Esophagus muscularis mucosa (tissue), 4 donors: ENCODE data around the gene CALML6.

Experiments used
- EP300 ChIP-seq: sonication (generic); formaldehyde crosslinking; IDR thresholded peaks from one replicate; pipeline ENCODE4 v1.6.1; 2017; ENCODE audit warnings: antibody characterized with exemption
- POLR2A ChIP-seq: fragments of 450-650 bp; IDR thresholded peaks from one replicate; pipeline ENCODE4 v1.6.1; 2017; ENCODE audit warnings: antibody characterized with exemption, moderate library complexity, mild to moderate bottlenecking, low read depth
- TF ChIP-seq, protein P1 (sequence below), 3 experiments: fragments of 200-600 bp in 2 of 3; fragments of 450-650 bp in 1 of 3; sonication (generic) in 2 of 3; IDR thresholded peaks; one replicate each; pipeline ENCODE4 v1.5.1; 2017 to 2019; ENCODE audit warnings: antibody characterized with exemption in 3 of 3, mild to moderate bottlenecking in 2 of 3, moderate library complexity in 1 of 3

DNA sequence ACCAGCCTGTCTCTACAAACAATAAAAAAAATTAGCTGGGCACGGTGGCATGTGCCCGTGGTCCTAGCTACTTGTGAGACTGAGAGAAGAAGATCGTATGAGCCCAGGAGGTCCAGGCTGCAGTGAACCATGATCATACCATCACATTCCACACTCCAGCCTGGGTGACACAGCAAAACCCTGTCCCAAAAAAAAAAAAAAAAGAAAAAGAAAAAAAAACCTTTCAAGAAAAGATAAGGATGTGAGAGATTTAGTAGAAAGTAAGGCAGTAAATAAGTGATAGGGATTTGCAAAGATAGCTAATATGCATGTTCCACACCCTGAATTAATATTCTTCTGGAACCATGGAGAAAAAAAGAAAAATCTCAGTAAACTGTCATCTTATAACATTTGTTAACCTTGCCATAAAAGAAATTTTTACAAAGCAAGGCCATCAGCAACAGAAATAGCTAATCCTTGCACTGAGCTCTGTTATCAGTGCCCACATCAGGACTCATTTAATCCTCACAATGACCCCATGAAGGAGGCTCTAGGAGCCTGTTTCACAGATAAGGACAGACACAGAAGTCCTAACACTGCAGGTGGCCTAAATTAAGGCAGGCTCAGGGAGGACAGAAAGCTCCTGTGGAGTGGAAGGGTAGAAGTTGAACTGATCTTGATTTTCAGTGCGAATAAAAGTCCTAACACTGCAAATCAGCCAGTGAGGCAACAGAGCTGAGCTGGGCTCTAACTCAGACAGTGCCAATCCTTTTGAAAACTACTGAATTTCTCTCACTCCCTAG, 31.8 kb upstream of the CALML6 start:
- TF ChIP-seq, protein P1, sequence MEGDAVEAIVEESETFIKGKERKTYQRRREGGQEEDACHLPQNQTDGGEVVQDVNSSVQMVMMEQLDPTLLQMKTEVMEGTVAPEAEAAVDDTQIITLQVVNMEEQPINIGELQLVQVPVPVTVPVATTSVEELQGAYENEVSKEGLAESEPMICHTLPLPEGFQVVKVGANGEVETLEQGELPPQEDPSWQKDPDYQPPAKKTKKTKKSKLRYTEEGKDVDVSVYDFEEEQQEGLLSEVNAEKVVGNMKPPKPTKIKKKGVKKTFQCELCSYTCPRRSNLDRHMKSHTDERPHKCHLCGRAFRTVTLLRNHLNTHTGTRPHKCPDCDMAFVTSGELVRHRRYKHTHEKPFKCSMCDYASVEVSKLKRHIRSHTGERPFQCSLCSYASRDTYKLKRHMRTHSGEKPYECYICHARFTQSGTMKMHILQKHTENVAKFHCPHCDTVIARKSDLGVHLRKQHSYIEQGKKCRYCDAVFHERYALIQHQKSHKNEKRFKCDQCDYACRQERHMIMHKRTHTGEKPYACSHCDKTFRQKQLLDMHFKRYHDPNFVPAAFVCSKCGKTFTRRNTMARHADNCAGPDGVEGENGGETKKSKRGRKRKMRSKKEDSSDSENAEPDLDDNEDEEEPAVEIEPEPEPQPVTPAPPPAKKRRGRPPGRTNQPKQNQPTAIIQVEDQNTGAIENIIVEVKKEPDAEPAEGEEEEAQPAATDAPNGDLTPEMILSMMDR (IDR thresholded peaks at IDR 0.05), result no peak
- TF ChIP-seq EP300 (no peak), POLR2A (no peak)
